NB4 (cell line): ENCODE data around the gene TRAP1.
"Not testable (repeated sequence)": the region's sequence is repeated elsewhere in the genome, so short reads cannot be mapped to it uniquely, and the experiment has no call there.

Source experiments
- DNase-seq: peaks from one replicate; pipeline ENCODE4 v3.0.0; 2010; ENCODE audit warnings: low read depth
- H3K4me3 ChIP-seq: one replicate; pipeline ENCODE4 v1.5.1; 2011; ENCODE audit warnings: mild to moderate bottlenecking, low read depth, low read length, moderate library complexity
- MYC ChIP-seq: IDR thresholded peaks from 2 replicates; pipeline ENCODE4 v1.6.1; 2011; ENCODE audit warnings: low read depth, low read length
- POLR2A ChIP-seq: IDR thresholded peaks from 2 replicates; pipeline ENCODE4 v1.6.1; 2011; ENCODE audit warnings: mild to moderate bottlenecking; ENCODE audit not compliant: insufficient read length; ENCODE audit errors: extremely low read depth
- TF ChIP-seq, protein P1 (sequence below): IDR thresholded peaks from 2 replicates; pipeline ENCODE4 v1.6.1; 2011; ENCODE audit warnings: low read depth, low read length
- TF ChIP-seq, protein P2 (sequence below): IDR thresholded peaks from one replicate; pipeline ENCODE4 v1.5.1; 2012; ENCODE audit warnings: low read depth, low read length

TRAP1 gene

DNA sequence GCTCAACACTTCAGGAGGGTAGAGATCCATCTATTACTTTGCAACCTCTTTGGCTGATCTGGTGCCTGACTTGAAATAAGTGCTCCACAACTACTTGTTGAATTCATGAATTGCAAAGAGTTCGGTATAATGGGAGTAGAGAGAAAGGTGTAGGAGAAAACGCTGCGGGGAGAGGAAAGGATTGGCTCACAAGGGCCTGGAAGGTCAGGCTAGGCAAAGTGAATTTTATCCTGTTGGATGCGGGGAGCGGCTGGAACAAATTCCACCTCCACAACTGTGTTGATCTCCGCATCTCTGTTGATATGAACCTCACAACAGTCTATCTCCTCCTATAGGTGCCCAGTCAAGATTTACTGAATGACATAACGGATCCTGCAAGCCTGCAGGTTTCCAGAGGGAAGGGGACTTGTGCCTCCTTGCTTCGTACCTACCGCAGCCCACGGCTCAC, 106.6 kb downstream of the TRAP1 start:
- TF ChIP-seq MYC (no peak), POLR2A (no peak)
- TF ChIP-seq, protein P1, sequence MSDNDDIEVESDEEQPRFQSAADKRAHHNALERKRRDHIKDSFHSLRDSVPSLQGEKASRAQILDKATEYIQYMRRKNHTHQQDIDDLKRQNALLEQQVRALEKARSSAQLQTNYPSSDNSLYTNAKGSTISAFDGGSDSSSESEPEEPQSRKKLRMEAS, result no peak
- TF ChIP-seq, protein P2, sequence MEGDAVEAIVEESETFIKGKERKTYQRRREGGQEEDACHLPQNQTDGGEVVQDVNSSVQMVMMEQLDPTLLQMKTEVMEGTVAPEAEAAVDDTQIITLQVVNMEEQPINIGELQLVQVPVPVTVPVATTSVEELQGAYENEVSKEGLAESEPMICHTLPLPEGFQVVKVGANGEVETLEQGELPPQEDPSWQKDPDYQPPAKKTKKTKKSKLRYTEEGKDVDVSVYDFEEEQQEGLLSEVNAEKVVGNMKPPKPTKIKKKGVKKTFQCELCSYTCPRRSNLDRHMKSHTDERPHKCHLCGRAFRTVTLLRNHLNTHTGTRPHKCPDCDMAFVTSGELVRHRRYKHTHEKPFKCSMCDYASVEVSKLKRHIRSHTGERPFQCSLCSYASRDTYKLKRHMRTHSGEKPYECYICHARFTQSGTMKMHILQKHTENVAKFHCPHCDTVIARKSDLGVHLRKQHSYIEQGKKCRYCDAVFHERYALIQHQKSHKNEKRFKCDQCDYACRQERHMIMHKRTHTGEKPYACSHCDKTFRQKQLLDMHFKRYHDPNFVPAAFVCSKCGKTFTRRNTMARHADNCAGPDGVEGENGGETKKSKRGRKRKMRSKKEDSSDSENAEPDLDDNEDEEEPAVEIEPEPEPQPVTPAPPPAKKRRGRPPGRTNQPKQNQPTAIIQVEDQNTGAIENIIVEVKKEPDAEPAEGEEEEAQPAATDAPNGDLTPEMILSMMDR, result no peak
- H3K4me3 ChIP-seq, result peak overlapping the region; percentile 91
- peak; percentile 36 for DNase-seq

DNA sequence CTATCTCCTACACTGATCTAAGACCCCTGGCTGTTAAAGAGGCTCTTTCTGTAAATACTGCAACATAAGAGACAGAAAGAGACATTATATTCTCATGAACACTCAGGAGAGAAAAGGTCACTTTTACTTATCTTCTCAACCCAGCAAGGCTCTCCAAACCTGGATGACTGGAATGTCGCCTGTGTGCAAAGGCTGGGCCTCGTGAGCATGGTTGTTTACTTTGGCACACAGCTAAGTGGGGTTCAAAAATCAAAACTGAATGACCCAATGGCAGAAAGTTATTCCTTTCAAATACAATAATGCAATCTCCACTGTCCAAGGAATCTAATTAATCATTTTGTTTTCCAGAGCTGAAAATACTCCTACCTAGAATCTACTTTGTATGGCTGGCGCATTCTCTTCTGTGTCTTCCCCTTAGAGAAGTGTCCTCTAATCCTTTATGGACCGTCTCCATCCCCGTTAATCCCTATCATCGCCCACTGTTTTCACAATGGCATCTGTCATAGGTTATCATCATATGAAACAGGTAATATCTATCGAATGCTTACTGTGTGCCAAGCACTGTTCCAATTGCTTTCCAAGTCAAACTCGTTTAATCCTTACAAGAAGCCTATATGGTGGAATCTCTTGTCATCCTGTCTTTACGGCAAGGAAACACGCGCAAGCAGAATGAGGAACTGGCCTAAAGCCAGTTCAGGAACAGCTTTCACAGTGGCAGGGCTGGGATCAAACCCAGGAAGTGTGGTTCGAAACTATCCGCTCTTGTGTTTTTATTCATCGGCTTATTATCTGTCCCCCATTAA, 107.2 kb downstream of the TRAP1 start:
- peak overlapping the region; percentile 91 for H3K4me3 ChIP-seq
- no peak for TF ChIP-seq POLR2A
- TF ChIP-seq, protein P1, result no peak
- no peak for TF ChIP-seq MYC
- TF ChIP-seq, protein P2, result no peak
- DNase-seq, result peak; percentile 63

GRCh38 chr16:3608976-3609375, 108.3 kb downstream of the TRAP1 start:
- H3K4me3 ChIP-seq, DNase-seq: not testable (repeated sequence)

- no peak for DNase-seq
- H3K4me3 ChIP-seq, result no peak overlapping the region
- TF ChIP-seq MYC (no peak), POLR2A (no peak)
- TF ChIP-seq, protein P1, result no peak
- TF ChIP-seq, protein P2, result no peak
Measured at GRCh38 chr16:3608069-3608468, 109.3 kb downstream of the TRAP1 start.
